Measurements from ENCODE around the gene ZNF473. TPM values are rescaled to one million over a fixed set of nuclear protein-coding genes. Genes with fewer than 3 reads are reported as not detected.
A peak's percentile ranks its signal among the peaks of the same experiment; 100 is the strongest.

The ZNF473 gene
- total RNA-seq, 1 experiment from 2014 or later = 10.0 TPM

DNA sequence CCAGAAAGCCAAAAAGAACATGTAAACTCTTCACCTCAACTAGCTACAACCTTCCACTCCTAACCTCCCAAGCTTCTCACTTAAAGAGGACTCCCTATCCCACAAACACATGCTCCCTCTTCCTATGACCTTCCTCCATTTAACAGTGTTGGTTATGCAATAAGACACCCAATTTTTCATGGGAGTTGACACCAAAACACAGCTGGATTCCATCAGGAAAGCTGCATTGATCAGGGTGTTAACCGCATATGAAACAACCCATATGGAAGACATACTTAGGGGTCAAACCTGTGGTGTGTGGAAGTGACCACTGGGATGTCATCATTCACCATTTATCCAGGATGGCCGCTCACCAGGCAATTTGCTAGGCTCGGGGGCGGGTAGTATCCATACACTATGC is 21.9 kb downstream of the ZNF473 start:
- H3K4me3 Mint-ChIP-seq = no peak overlapping the region
- ChIA-PET POLR2A (no interaction called here), CTCF (interaction anchor here (1.8 to 2.1 kb wide), 2 partner anchors 22 to 39 kb away, joined by 4 to 5 read pairs; partner anchors contain the start of genes VRK3 and ZNF473)
- H3K4me1 Mint-ChIP-seq = peaks cover 10% of the 10 kb centered on the region
- peaks cover 5% of the 10 kb centered on the region for H3K27me3 Mint-ChIP-seq (ENCODE audit: low read depth)
- DNase-seq (ENCODE audit: low spot score) (no peak), ATAC-seq (no peak)
- no peak overlapping the region for H3K27ac Mint-ChIP-seq
- peaks cover 48% of the 10 kb centered on the region for H3K9me3 Mint-ChIP-seq
- peaks cover 58% of the 10 kb centered on the region for H3K36me3 Mint-ChIP-seq
- TF ChIP-seq TEAD4 (CRISPR knock-in tag; IDR thresholded peaks at IDR 0.05) = no peak
- no peak for TF ChIP-seq ZNF512 (CRISPR knock-in tag; IDR thresholded peaks at IDR 0.05; ENCODE audit: borderline replicate concordance)
- TF ChIP-seq MLX (CRISPR knock-in tag; IDR thresholded peaks at IDR 0.05) = no peak
- no peak for TF ChIP-seq ZBTB21 (CRISPR knock-in tag; IDR thresholded peaks at IDR 0.05; ENCODE audit: borderline replicate concordance)
- no peak for TF ChIP-seq AR (CRISPR knock-in tag; IDR thresholded peaks at IDR 0.05)
- no peak for TF ChIP-seq SMAD4 (CRISPR knock-in tag; IDR thresholded peaks at IDR 0.05)
- TF ChIP-seq TCF7 (CRISPR knock-in tag; IDR thresholded peaks at IDR 0.05; ENCODE audit: low read depth) = no peak
- TF ChIP-seq GTF2I (CRISPR knock-in tag; conservative IDR thresholded peaks at IDR 0.05) = no peak
- TF ChIP-seq ZNF138 (CRISPR knock-in tag; conservative IDR thresholded peaks at IDR 0.05) = no peak
- TF ChIP-seq ZNF317 (CRISPR knock-in tag; IDR thresholded peaks at IDR 0.05; ENCODE audit: borderline replicate concordance, low read depth) = no peak
- TF ChIP-seq EMX1 (CRISPR knock-in tag; IDR thresholded peaks at IDR 0.05) = no peak

DNA sequence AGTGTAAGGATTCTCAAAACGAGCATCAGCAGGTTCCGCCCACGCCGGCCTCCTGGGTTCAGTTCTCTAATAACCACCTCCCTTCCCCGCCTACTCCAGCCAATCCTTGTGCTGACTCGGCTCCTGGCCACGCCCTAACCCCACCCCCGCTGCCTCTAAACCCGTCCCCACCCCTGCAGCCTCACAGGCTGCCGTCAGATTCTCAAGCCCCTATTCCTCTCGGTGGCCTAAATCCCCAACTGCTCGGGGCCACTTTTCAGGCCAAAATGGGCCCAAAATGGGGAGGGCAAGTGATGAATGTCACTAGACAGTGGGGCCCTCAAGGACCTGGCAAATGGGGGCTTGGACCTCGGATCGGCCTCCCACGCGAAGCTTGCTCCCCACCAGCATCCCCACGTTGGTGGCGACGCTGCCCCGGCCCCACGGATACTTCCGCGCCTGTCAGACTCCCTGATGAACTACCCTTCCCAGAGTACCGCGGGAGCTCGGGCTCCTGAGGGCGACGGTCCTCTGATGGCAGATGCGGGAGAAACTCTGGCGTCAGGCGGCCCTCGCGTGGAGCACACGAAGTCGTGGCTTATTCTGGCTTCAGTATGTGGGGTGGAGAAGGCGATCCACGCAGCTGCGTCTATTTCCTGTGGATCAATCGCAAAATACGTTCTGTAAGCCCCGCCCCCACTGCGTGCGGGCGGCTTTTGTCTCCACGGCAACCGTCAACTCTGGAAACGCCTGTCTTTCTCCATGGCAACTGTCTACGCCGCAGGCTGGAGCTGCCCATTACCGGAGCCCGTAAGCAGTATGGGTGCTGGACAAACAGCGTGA is 24.8 kb downstream of the ZNF473 start:
- POLR2A ChIA-PET = interaction anchor here (0.9 kb wide), 1 partner anchor 121 kb away, joined by 3 read pairs; no protein-coding TSS in a partner anchor
- Mint-ChIP-seq H3K27ac (peak overlapping the region; percentile 85), H3K36me3 (peaks cover 30% of the 10 kb centered on the region), H3K4me1 (peaks cover 10% of the 10 kb centered on the region), H3K4me3 (peak overlapping the region; percentile 80), H3K27me3 (ENCODE audit: low read depth) (no peaks in the 10 kb centered on the region; the same call in 1 of the 2 replicates), H3K9me3 (peaks cover 35% of the 10 kb centered on the region)
- TF ChIP-seq ARID4B (CRISPR knock-in tag; IDR thresholded peaks at IDR 0.05; ENCODE audit: borderline replicate concordance) (peak; percentile 66; the same call in 1 of the 2 replicates), E2F5 (CRISPR knock-in tag; IDR thresholded peaks at IDR 0.05) (0 out of 2 replicates have a peak, but pooled peaks have one; percentile 34), SOX15 (CRISPR knock-in tag; IDR thresholded peaks at IDR 0.05) (no peak), ESRRA (CRISPR knock-in tag; IDR thresholded peaks at IDR 0.05; ENCODE audit: borderline replicate concordance) (no peak), TEAD4 (CRISPR knock-in tag; IDR thresholded peaks at IDR 0.05) (no peak), ZNF317 (CRISPR knock-in tag; IDR thresholded peaks at IDR 0.05; ENCODE audit: borderline replicate concordance, low read depth) (no peak), NFYB (CRISPR knock-in tag; conservative IDR thresholded peaks at IDR 0.05; ENCODE audit: low read depth) (no peak), NR2C2 (CRISPR knock-in tag; IDR thresholded peaks at IDR 0.05) (no peak), SP1 (CRISPR knock-in tag; conservative IDR thresholded peaks at IDR 0.05) (no peak), ZNF671 (CRISPR knock-in tag; IDR thresholded peaks at IDR 0.05) (no peak), EMX1 (CRISPR knock-in tag; IDR thresholded peaks at IDR 0.05) (no peak), KAT7 (CRISPR knock-in tag; IDR thresholded peaks at IDR 0.05; ENCODE audit: borderline replicate concordance) (no peak)
- TF ChIP-seq, protein P1, sequence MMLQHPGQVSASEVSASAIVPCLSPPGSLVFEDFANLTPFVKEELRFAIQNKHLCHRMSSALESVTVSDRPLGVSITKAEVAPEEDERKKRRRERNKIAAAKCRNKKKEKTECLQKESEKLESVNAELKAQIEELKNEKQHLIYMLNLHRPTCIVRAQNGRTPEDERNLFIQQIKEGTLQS (CRISPR knock-in tag; conservative IDR thresholded peaks at IDR 0.05) = no peak
- CTCF ChIA-PET = interaction anchor here (0.7 to 1.4 kb wide), 6 partner anchors 9 to 214 kb away, joined by 3 to 11 read pairs (median 3); no protein-coding TSS in a partner anchor
- ATAC-seq (peak; percentile 96), DNase-seq (ENCODE audit: low spot score) (peak; percentile 87)

All from WTC11 (cell line).